Upper lobe of right lung (tissue), 1 donor: ENCODE results near the gene FNIP1. TPM values are rescaled to one million over a fixed set of nuclear protein-coding genes. Genes with fewer than 3 reads are reported as not detected.

Experiments used
- ATAC-seq: fragments of 200-7000 bp; cut with Tn5 transposase; one replicate; pipeline ENCODE4 v1.9.1; 2020; ENCODE audit warnings: mild to moderate bottlenecking, moderate library complexity
- DNase-seq: peaks from one replicate; pipeline ENCODE4 v3.0.0-alpha.2; 2020
- H3K27ac ChIP-seq: fragments of 200-600 bp; one replicate; pipeline ENCODE4 v1.8.0; 2022
- H3K27me3 ChIP-seq: fragments of 200-600 bp; one replicate; pipeline ENCODE4 v1.8.0; 2022; ENCODE audit warnings: mild to moderate bottlenecking
- H3K36me3 ChIP-seq: fragments of 200-600 bp; one replicate; pipeline ENCODE4 v1.8.0; 2022
- H3K4me1 ChIP-seq: fragments of 200-600 bp; one replicate; pipeline ENCODE4 v1.8.0; 2022
- H3K4me3 ChIP-seq: fragments of 200-600 bp; one replicate; pipeline ENCODE4 v1.8.0; 2022; ENCODE audit warnings: mild to moderate bottlenecking
- H3K9me3 ChIP-seq: fragments of 200-600 bp; one replicate; pipeline ENCODE4 v1.8.0; 2022
- intact Hi-C: fragments of 100-400 bp; cut with DNase I; formaldehyde crosslinking; loops from one replicate; pipeline ENCODE4 v1.11.0; 2022
- total RNA-seq: library from RNA; stranded (reverse); fragmentation: NEBNext Ultra II Directional; extraction: Animal tissue kit (Norgen Biotek cat#: 25700); gene quantifications from one replicate; pipeline ENCODE4 v1.2.1, GENCODE V29; 2021
- TF ChIP-seq, protein P1 (sequence below): fragments of 200-600 bp; IDR thresholded peaks from one replicate; pipeline ENCODE4 v1.8.0; 2022; ENCODE audit warnings: antibody characterized with exemption
- donor health status: DM: no; HTN: yes; CAD: no; lungs with severe emphysema.

FNIP1 gene
- total RNA-seq, 1 donor from 2014 or later = 42.7 TPM

DNA sequence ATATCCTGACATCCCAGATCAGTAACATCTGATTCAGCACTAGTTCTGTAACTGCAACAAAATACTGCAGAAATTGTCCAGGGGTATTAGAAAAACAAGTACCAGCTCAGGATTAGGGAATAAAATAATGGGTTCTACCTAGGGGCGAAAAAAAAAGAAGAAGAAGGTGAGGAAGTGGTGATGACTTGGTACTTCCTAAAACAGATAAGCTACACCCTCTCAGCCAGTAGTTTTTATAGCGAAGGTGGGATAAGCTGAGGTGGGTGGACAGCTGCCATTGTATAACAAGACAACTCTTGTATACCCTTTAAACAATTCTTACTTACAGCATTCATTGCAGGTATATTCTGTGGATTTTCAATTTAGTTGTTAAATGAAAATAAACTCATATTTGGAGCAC lies 180.9 kb downstream of the FNIP1 start:
- DNase-seq (no peak), ATAC-seq (no peak)
- Histone ChIP-seq H3K27me3 (no peaks in the 10 kb centered on the region), H3K36me3 (no peaks in the 10 kb centered on the region), H3K4me3 (no peak overlapping the region), H3K4me1 (peaks cover 27% of the 10 kb centered on the region), H3K27ac (no peak overlapping the region), H3K9me3 (no peaks in the 10 kb centered on the region)
- intact Hi-C loops = no loop called here
- TF ChIP-seq, protein P1, sequence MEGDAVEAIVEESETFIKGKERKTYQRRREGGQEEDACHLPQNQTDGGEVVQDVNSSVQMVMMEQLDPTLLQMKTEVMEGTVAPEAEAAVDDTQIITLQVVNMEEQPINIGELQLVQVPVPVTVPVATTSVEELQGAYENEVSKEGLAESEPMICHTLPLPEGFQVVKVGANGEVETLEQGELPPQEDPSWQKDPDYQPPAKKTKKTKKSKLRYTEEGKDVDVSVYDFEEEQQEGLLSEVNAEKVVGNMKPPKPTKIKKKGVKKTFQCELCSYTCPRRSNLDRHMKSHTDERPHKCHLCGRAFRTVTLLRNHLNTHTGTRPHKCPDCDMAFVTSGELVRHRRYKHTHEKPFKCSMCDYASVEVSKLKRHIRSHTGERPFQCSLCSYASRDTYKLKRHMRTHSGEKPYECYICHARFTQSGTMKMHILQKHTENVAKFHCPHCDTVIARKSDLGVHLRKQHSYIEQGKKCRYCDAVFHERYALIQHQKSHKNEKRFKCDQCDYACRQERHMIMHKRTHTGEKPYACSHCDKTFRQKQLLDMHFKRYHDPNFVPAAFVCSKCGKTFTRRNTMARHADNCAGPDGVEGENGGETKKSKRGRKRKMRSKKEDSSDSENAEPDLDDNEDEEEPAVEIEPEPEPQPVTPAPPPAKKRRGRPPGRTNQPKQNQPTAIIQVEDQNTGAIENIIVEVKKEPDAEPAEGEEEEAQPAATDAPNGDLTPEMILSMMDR = no peak

DNA sequence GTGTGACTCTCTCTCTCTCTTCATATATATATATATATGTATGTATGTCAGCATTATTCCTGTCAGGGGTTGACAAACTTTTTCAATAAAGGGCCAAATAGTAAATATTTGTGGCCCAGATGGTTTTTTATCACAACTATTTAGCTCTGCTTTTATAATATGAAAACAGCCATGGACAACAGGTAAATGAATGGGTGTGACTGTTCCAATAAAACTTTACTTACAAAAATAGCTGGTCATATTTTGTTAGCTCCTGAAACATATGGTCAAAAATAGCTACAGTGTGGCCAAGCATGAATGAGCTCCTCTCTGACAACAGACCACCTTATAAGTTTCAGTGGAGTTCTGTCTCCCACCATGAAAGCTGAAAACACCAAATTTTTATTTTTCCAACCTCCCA lies 183.4 kb downstream of the FNIP1 start:
- TF ChIP-seq, protein P1 = no peak
- H3K36me3 ChIP-seq = no peaks in the 10 kb centered on the region
- H3K27ac ChIP-seq = no peak overlapping the region
- no peaks in the 10 kb centered on the region for H3K27me3 ChIP-seq
- no peaks in the 10 kb centered on the region for H3K9me3 ChIP-seq
- intact Hi-C loops = no loop called here
- no peak overlapping the region for H3K4me3 ChIP-seq
- no peak for ATAC-seq
- H3K4me1 ChIP-seq = peaks cover 12% of the 10 kb centered on the region
- DNase-seq = no peak

- Histone ChIP-seq H3K4me3 (no peak overlapping the region), H3K4me1 (peaks cover 15% of the 10 kb centered on the region), H3K9me3 (no peaks in the 10 kb centered on the region), H3K27me3 (no peaks in the 10 kb centered on the region), H3K27ac (no peak overlapping the region), H3K36me3 (no peaks in the 10 kb centered on the region)
- intact Hi-C loops = no loop called here
- TF ChIP-seq, protein P1 = no peak
- ATAC-seq (no peak), DNase-seq (no peak)
These were observed 185.8 kb downstream of the FNIP1 start for GRCh38 chr5:131611064-131611381.

- intact Hi-C loops = no loop called here
- H3K27me3 ChIP-seq = no peaks in the 10 kb centered on the region
- no peak for ATAC-seq
- H3K36me3 ChIP-seq = no peaks in the 10 kb centered on the region
- H3K27ac ChIP-seq = no peak overlapping the region
- no peak for DNase-seq
- H3K9me3 ChIP-seq = no peaks in the 10 kb centered on the region
- no peak overlapping the region for H3K4me3 ChIP-seq
- H3K4me1 ChIP-seq = peaks cover 15% of the 10 kb centered on the region
- TF ChIP-seq, protein P1 = no peak
These were observed 186.4 kb downstream of the FNIP1 start for GRCh38 chr5:131610198-131611063.

DNA sequence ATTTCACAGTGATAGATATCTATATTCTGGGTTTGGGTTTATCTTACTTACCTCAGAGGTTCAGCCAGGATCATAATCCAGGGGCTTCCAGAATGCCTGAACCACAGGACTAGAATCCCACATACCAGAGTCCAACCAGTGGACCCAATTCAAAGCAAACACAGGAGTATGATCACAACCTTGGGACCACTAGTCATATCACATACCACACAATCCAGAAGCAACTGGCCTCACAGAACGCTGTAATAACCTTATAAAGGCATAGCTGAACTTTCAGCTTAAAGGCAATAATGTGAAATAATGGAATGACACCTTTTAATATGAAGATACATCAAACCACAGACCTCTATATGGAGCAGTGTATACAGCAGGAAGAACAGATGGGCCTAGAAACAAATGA lies 187.0 kb downstream of the FNIP1 start:
- Histone ChIP-seq H3K9me3 (no peaks in the 10 kb centered on the region), H3K4me3 (no peak overlapping the region), H3K36me3 (no peaks in the 10 kb centered on the region), H3K27ac (no peak overlapping the region), H3K27me3 (no peaks in the 10 kb centered on the region), H3K4me1 (peaks cover 11% of the 10 kb centered on the region)
- intact Hi-C loops = no loop called here
- ATAC-seq (no peak), DNase-seq (no peak)
- TF ChIP-seq, protein P1 = no peak
